ENCODE measurements around the gene LRMDA. TPM values are rescaled to one million over a fixed set of nuclear protein-coding genes. Genes with fewer than 3 reads are reported as not detected.

Gene LRMDA
- total RNA-seq, 3 donors from 2014 or later: 9.4 to 14.9 (median 10.3) TPM

GRCh38 chr10:75555323-75555722, 123.9 kb downstream of the LRMDA start:
- intact Hi-C loops (cut with DNase I, micrococcal nuclease): no loop called here
- ATAC-seq (no peak), DNase-seq (no peak)
- Histone ChIP-seq H3K4me3 (no peak overlapping the region), H3K9me3 (no peaks in the 10 kb centered on the region), H3K4me1 (ENCODE audit: low read depth) (no peaks in the 10 kb centered on the region), H3K36me3 (ENCODE audit: low read depth) (no peaks in the 10 kb centered on the region)
- TF ChIP-seq, protein P1, sequence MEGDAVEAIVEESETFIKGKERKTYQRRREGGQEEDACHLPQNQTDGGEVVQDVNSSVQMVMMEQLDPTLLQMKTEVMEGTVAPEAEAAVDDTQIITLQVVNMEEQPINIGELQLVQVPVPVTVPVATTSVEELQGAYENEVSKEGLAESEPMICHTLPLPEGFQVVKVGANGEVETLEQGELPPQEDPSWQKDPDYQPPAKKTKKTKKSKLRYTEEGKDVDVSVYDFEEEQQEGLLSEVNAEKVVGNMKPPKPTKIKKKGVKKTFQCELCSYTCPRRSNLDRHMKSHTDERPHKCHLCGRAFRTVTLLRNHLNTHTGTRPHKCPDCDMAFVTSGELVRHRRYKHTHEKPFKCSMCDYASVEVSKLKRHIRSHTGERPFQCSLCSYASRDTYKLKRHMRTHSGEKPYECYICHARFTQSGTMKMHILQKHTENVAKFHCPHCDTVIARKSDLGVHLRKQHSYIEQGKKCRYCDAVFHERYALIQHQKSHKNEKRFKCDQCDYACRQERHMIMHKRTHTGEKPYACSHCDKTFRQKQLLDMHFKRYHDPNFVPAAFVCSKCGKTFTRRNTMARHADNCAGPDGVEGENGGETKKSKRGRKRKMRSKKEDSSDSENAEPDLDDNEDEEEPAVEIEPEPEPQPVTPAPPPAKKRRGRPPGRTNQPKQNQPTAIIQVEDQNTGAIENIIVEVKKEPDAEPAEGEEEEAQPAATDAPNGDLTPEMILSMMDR (IDR thresholded peaks at IDR 0.05): no peak

DNA sequence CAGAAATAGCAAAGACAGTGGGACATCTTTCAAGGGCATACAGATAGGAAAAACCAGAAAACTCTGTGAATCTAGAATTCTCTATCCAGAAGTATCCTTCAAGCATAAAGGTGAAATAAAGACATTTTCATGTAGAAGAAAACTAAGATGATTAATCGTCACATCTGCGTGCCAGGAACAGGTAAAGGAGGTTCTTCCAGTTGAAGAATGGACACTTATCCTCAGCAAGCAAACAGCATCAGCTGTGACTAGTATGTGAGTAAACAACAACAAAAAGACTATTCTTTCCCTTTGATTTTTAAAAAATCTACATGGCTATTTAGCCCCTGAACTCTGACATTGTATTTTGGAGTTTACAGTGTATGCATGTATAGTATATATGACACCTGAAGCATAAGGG, 124.9 kb downstream of the LRMDA start:
- TF ChIP-seq, protein P1 (IDR thresholded peaks at IDR 0.05): no peak
- no peak for ATAC-seq
- H3K36me3 ChIP-seq (ENCODE audit: low read depth): no peaks in the 10 kb centered on the region
- no peaks in the 10 kb centered on the region for H3K4me1 ChIP-seq (ENCODE audit: low read depth)
- DNase-seq: no peak
- intact Hi-C loops (cut with DNase I, micrococcal nuclease): no loop called here
- H3K9me3 ChIP-seq: no peaks in the 10 kb centered on the region
- no peak overlapping the region for H3K4me3 ChIP-seq

DNA sequence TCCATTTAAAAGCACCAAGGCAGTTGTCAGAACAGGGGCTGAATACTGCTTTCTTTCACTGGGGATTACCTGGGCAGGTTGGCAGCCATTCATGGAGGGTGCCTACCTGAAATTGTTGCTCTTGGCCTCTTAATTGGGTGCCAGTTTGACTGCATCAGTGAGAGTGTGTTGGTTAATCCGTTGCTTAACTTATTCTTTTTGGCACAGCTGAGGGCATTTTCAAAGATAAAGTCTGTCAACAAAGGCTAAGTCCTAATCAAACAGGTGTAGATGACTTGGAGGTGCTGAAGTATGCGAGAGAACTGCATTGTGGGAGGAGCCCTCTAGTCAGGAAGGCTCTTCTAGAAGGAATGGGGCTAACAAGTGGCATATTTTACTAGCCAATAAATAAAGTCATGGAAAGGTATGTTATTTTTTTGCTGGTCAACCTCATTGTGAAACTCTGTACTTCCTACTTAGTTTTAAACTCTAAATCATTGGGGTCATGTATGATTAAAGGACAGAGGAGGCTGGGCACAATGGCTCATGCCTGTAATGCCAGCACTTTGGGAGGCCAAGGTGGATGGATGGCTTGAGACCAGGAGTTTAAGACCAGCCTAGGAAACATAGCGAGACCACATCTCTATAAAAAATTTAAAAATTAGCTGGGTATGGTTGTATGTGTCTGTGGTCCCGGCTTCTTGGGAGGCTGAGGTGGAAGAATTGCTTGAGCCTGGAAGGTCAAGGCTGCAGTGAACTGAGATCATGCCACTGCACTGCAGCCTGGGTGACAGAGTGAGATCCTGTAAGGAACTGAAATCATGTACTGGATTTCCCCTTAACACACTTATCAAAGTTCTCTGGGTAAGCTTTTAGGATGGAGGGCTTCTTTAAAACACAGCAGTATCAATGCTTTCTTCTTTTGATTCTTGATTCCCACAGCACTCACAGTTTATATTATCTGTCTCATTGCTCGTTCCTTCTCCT, 134.1 kb downstream of the LRMDA start:
- no peaks in the 10 kb centered on the region for H3K36me3 ChIP-seq (ENCODE audit: low read depth)
- intact Hi-C loops (cut with DNase I, micrococcal nuclease): no loop called here
- H3K9me3 ChIP-seq: peaks cover 5% of the 10 kb centered on the region
- DNase-seq: no peak
- H3K4me3 ChIP-seq: no peak overlapping the region
- TF ChIP-seq, protein P1 (IDR thresholded peaks at IDR 0.05): no peak
- no peaks in the 10 kb centered on the region for H3K4me1 ChIP-seq (ENCODE audit: low read depth)
- no peak for ATAC-seq

DNA sequence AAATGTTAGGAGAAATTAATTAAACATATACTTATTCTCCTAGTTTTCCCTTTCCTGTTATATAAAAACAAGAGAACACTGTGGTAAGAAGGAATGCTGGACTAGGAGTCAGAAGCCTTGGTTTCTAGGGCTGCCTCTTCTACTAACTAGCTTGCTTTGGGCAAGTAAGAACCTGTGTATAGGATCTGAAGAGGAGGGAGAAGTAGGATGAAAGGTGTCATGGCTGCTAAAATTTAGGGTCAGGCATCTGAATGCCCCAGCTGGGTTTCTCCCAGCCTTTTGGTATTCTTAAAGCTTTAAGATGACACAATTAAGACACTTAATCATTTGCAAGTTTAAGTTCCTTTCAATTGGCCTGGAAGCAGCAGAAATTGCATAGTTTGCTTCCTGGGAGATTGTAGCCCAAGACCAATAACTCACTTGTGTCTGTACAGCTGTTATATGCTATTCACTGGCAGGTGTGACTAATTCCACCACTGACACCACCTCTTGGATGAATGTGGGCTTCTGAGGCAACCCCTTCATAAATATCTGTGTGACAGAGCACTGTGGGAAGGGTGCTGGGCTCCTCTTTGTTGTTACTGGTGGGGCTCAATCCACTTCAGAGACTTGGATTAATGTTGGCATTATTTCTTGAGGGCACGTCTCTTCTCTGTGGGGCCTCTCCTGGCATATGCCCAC, 137.2 kb downstream of the LRMDA start:
- DNase-seq (no peak), ATAC-seq (no peak)
- TF ChIP-seq, protein P1 (IDR thresholded peaks at IDR 0.05): no peak
- Histone ChIP-seq H3K36me3 (ENCODE audit: low read depth) (no peaks in the 10 kb centered on the region), H3K4me3 (no peak overlapping the region), H3K4me1 (ENCODE audit: low read depth) (no peaks in the 10 kb centered on the region), H3K9me3 (peaks cover 24% of the 10 kb centered on the region)
- intact Hi-C loops (cut with DNase I, micrococcal nuclease): no loop called here

DNA sequence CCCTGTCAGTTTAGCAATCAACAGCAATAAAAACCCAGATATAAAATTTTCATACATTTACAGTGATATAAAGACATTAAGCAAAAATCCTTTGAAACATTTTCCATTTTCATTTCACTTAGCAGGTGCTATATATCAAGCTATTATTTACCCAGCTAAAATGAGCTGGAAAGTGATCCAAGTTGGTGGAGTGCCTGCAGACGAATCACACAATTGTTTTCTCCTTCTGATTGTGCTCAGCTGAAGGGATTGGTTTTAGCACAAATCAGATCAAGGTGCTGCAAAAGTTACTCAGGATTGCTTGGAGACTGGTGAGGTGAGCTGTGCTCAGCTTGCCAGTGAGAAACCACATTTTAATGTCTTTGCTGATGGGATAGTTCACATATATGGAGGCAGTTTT, 138.1 kb downstream of the LRMDA start:
- H3K36me3 ChIP-seq (ENCODE audit: low read depth): no peaks in the 10 kb centered on the region
- intact Hi-C loops (cut with DNase I, micrococcal nuclease): no loop called here
- H3K4me1 ChIP-seq (ENCODE audit: low read depth): no peaks in the 10 kb centered on the region
- DNase-seq (no peak), ATAC-seq (no peak)
- H3K9me3 ChIP-seq: peaks cover 18% of the 10 kb centered on the region
- H3K4me3 ChIP-seq: no peak overlapping the region
- TF ChIP-seq, protein P1 (IDR thresholded peaks at IDR 0.05): no peak

Data from mucosa of descending colon (tissue), 3 donors.